TTC549 (cell line): Measurements from ENCODE around the gene TNIK.
"Not testable (repeated sequence)": the region's sequence is repeated elsewhere in the genome, so short reads cannot be mapped to it uniquely, and the experiment has no call there.

ENCODE experiments used
- FAIRE-seq: peaks from 2 replicates; lab custom pipeline; 2012; peaks lifted over from hg19 to GRCh38; lab: Jason Lieb, UNC

TNIK gene

GRCh38 chr3:171468296-171468906 is 8.2 kb upstream of the TNIK start:
- FAIRE-seq: no peak

GRCh38 chr3:171465763-171466162 is 5.6 kb upstream of the TNIK start:
- no peak for FAIRE-seq

GRCh38 chr3:171464462-171464861 is 4.3 kb upstream of the TNIK start:
- FAIRE-seq: no peak

GRCh38 chr3:171462224-171462623 is 2.0 kb upstream of the TNIK start:
- FAIRE-seq: no peak

GRCh38 chr3:171461525-171461917 is 1.3 kb upstream of the TNIK start:
- no peak for FAIRE-seq

GRCh38 chr3:171460725-171461524 is 720 bp upstream of the TNIK start:
- no peak for FAIRE-seq

- no peak for FAIRE-seq
Measured at GRCh38 chr3:171459137-171459941, 866 bp downstream of the TNIK start.

GRCh38 chr3:171458864-171459136 is 1.4 kb downstream of the TNIK start:
- no peak for FAIRE-seq

GRCh38 chr3:171458071-171458863 is 1.9 kb downstream of the TNIK start:
- FAIRE-seq: no peak

- FAIRE-seq: no peak
Measured at GRCh38 chr3:171457607-171458061, 2.6 kb downstream of the TNIK start.

- FAIRE-seq: no peak
Measured at GRCh38 chr3:171456765-171457606, 3.2 kb downstream of the TNIK start.

GRCh38 chr3:171455603-171456550 is 4.3 kb downstream of the TNIK start:
- no peak for FAIRE-seq

- FAIRE-seq: no peak
Measured at GRCh38 chr3:171454041-171454440, 6.2 kb downstream of the TNIK start.

- FAIRE-seq: no peak
Measured at GRCh38 chr3:171453180-171453886, 6.9 kb downstream of the TNIK start.

- no peak for FAIRE-seq
Measured at GRCh38 chr3:171452328-171452727, 7.9 kb downstream of the TNIK start.

GRCh38 chr3:171451915-171452314 is 8.3 kb downstream of the TNIK start:
- FAIRE-seq: no peak

GRCh38 chr3:171447579-171447891 is 12.7 kb downstream of the TNIK start:
- FAIRE-seq: not testable (repeated sequence)

GRCh38 chr3:171446801-171447578 is 13.2 kb downstream of the TNIK start:
- no peak for FAIRE-seq

- no peak for FAIRE-seq
Measured at GRCh38 chr3:171446301-171446700, 13.9 kb downstream of the TNIK start.
